ENCODE measurements around the gene LY6G6D.
A peak's percentile ranks its signal among the peaks of the same experiment; 100 is the strongest.

LY6G6D gene

DNA sequence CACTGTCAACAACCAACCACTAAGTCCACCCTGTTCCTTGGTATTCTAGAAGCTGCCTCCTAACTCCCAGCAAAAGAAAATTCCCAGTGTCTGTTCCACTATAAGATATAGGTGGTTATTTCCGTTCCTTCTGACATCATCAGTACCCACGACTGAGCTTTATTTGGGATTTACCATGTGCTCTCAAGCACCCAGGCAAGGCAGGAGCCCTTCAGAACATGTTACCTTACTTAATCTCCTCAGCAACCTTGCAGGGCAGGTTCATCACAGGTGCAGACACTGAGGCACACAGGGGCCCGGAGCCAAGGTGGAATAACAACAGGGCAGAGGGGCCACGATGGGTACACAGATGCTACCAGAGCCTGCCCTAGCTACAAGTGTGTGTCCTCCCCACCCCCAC lies 22.8 kb upstream of the LY6G6D start:
- DNase-seq, result no peak
- no peaks in the 10 kb centered on the region for H3K9me3 ChIP-seq (ENCODE audit: control insufficient read depth, low read length)
- no peak overlapping the region for H3K27ac ChIP-seq (ENCODE audit: insufficient read depth, low read length, poor library complexity, severe bottlenecking)
- H3K36me3 ChIP-seq (ENCODE audit: control insufficient read depth, insufficient read depth, low read length), result peaks cover 79% of the 10 kb centered on the region
- no peaks in the 10 kb centered on the region for H3K27me3 ChIP-seq (replicated peaks; ENCODE audit: control insufficient read depth, insufficient read depth, low read length, poor library complexity, severe bottlenecking)
- H3K4me3 ChIP-seq (ENCODE audit: insufficient read depth, low read depth, low read length, poor library complexity, severe bottlenecking), result no peak overlapping the region
- no peaks in the 10 kb centered on the region for H3K4me1 ChIP-seq (ENCODE audit: control insufficient read depth, insufficient read depth, low read length, poor library complexity, severe bottlenecking)

GRCh38 chr6:31692886-31693285 lies 22.3 kb upstream of the LY6G6D start:
- H3K27me3 ChIP-seq (replicated peaks; ENCODE audit: control insufficient read depth, insufficient read depth, low read length, poor library complexity, severe bottlenecking), result no peaks in the 10 kb centered on the region
- no peaks in the 10 kb centered on the region for H3K4me1 ChIP-seq (ENCODE audit: control insufficient read depth, insufficient read depth, low read length, poor library complexity, severe bottlenecking)
- H3K9me3 ChIP-seq (ENCODE audit: control insufficient read depth, low read length), result no peaks in the 10 kb centered on the region
- no peak overlapping the region for H3K27ac ChIP-seq (ENCODE audit: insufficient read depth, low read length, poor library complexity, severe bottlenecking)
- no peak for DNase-seq
- no peak overlapping the region for H3K4me3 ChIP-seq (ENCODE audit: insufficient read depth, low read depth, low read length, poor library complexity, severe bottlenecking)
- peaks cover 74% of the 10 kb centered on the region for H3K36me3 ChIP-seq (ENCODE audit: control insufficient read depth, insufficient read depth, low read length)

DNA sequence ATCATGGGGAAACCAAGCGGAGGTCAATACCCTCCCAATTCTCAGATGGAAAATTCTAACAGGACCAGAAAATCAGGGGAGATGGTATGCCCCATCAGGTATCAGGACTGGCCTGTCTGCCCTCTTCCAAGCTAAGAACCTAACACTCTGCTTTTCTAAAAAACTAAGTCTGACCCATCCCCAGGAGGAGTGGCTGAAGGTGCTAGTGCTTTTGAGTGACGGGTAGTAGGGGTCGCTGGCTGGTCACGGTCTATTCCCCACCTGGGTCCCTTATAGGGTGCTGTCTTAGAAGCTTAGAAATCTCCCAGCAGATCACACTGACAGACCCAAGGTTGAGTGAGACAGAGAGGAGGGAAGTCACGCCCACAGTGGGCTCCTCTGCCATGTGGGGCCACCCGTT lies 21.6 kb upstream of the LY6G6D start:
- no peak overlapping the region for H3K27ac ChIP-seq (ENCODE audit: insufficient read depth, low read length, poor library complexity, severe bottlenecking)
- H3K4me3 ChIP-seq (ENCODE audit: insufficient read depth, low read depth, low read length, poor library complexity, severe bottlenecking), result no peak overlapping the region
- no peaks in the 10 kb centered on the region for H3K4me1 ChIP-seq (ENCODE audit: control insufficient read depth, insufficient read depth, low read length, poor library complexity, severe bottlenecking)
- DNase-seq, result no peak
- H3K27me3 ChIP-seq (replicated peaks; ENCODE audit: control insufficient read depth, insufficient read depth, low read length, poor library complexity, severe bottlenecking), result no peaks in the 10 kb centered on the region
- peaks cover 68% of the 10 kb centered on the region for H3K36me3 ChIP-seq (ENCODE audit: control insufficient read depth, insufficient read depth, low read length)
- H3K9me3 ChIP-seq (ENCODE audit: control insufficient read depth, low read length), result no peaks in the 10 kb centered on the region

DNA sequence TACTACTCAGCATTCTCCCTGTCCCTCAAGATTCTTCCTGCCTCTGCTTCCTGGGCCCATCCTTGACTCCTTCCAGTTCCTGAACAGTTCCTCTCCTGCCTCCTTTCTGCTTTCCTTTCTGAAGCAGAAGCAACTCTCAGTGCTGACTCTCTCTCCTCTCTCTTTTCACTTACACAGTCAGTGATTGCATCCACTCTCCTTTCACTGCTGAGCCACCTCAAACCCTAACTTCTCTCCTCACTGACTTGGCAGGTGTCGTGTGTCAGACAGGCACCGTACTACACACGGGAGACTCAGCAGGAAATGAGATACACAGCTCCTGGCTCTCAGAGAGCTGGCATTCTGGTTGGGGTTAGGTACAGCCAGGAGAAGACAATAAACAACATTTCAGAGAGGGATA lies 17.6 kb upstream of the LY6G6D start:
- H3K4me1 ChIP-seq (ENCODE audit: control insufficient read depth, insufficient read depth, low read length, poor library complexity, severe bottlenecking), result peaks cover 17% of the 10 kb centered on the region
- no peak overlapping the region for H3K27ac ChIP-seq (ENCODE audit: insufficient read depth, low read length, poor library complexity, severe bottlenecking)
- no peak for DNase-seq
- peaks cover 43% of the 10 kb centered on the region for H3K36me3 ChIP-seq (ENCODE audit: control insufficient read depth, insufficient read depth, low read length)
- no peak overlapping the region for H3K4me3 ChIP-seq (ENCODE audit: insufficient read depth, low read depth, low read length, poor library complexity, severe bottlenecking)
- no peaks in the 10 kb centered on the region for H3K9me3 ChIP-seq (ENCODE audit: control insufficient read depth, low read length)
- H3K27me3 ChIP-seq (replicated peaks; ENCODE audit: control insufficient read depth, insufficient read depth, low read length, poor library complexity, severe bottlenecking), result no peaks in the 10 kb centered on the region

- Histone ChIP-seq H3K27me3 (replicated peaks; ENCODE audit: control insufficient read depth, insufficient read depth, low read length, poor library complexity, severe bottlenecking) (no peaks in the 10 kb centered on the region), H3K27ac (ENCODE audit: insufficient read depth, low read length, poor library complexity, severe bottlenecking) (no peak overlapping the region), H3K4me1 (ENCODE audit: control insufficient read depth, insufficient read depth, low read length, poor library complexity, severe bottlenecking) (peaks cover 18% of the 10 kb centered on the region), H3K4me3 (ENCODE audit: insufficient read depth, low read depth, low read length, poor library complexity, severe bottlenecking) (no peak overlapping the region), H3K9me3 (ENCODE audit: control insufficient read depth, low read length) (no peaks in the 10 kb centered on the region), H3K36me3 (ENCODE audit: control insufficient read depth, insufficient read depth, low read length) (peaks cover 20% of the 10 kb centered on the region)
- no peak for DNase-seq
Observed at GRCh38 chr6:31700740-31701401, 14.3 kb upstream of the LY6G6D start.

- H3K4me1 ChIP-seq (ENCODE audit: control insufficient read depth, insufficient read depth, low read length, poor library complexity, severe bottlenecking), result peaks cover 18% of the 10 kb centered on the region
- DNase-seq, result no peak
Observed at GRCh38 chr6:31701666-31702404, 13.3 kb upstream of the LY6G6D start.

GRCh38 chr6:31702405-31702818 lies 12.7 kb upstream of the LY6G6D start:
- peaks cover 18% of the 10 kb centered on the region for H3K4me1 ChIP-seq (ENCODE audit: control insufficient read depth, insufficient read depth, low read length, poor library complexity, severe bottlenecking)
- peak overlapping the region; percentile 91 for H3K4me3 ChIP-seq (ENCODE audit: insufficient read depth, low read depth, low read length, poor library complexity, severe bottlenecking)
- H3K27me3 ChIP-seq (replicated peaks; ENCODE audit: control insufficient read depth, insufficient read depth, low read length, poor library complexity, severe bottlenecking), result no peaks in the 10 kb centered on the region
- H3K27ac ChIP-seq (ENCODE audit: insufficient read depth, low read length, poor library complexity, severe bottlenecking), result peak overlapping the region; percentile 99
- H3K36me3 ChIP-seq (ENCODE audit: control insufficient read depth, insufficient read depth, low read length), result peaks cover 9% of the 10 kb centered on the region
- H3K9me3 ChIP-seq (ENCODE audit: control insufficient read depth, low read length), result no peaks in the 10 kb centered on the region
- DNase-seq, result no peak

More at GRCh38 chr6:31701666-31702404, 13.3 kb upstream of the LY6G6D start:
- Histone ChIP-seq H3K27me3 (replicated peaks; ENCODE audit: control insufficient read depth, insufficient read depth, low read length, poor library complexity, severe bottlenecking) (no peaks in the 10 kb centered on the region), H3K36me3 (ENCODE audit: control insufficient read depth, insufficient read depth, low read length) (peaks cover 11% of the 10 kb centered on the region), H3K4me3 (ENCODE audit: insufficient read depth, low read depth, low read length, poor library complexity, severe bottlenecking) (peak overlapping the region; percentile 91), H3K27ac (ENCODE audit: insufficient read depth, low read length, poor library complexity, severe bottlenecking) (no peak overlapping the region), H3K9me3 (ENCODE audit: control insufficient read depth, low read length) (no peaks in the 10 kb centered on the region)

GRCh38 chr6:31702819-31703716 lies 12.1 kb upstream of the LY6G6D start, which contains the start of gene ABHD16A:
Gene ABHD16A, minus strand, starts transcription at chr6:31703324. Its CDS starts 43 bp downstream, at chr6:31703281.
- Histone ChIP-seq H3K4me1 (ENCODE audit: control insufficient read depth, insufficient read depth, low read length, poor library complexity, severe bottlenecking) (peaks cover 18% of the 10 kb centered on the region), H3K36me3 (ENCODE audit: control insufficient read depth, insufficient read depth, low read length) (peaks cover 9% of the 10 kb centered on the region), H3K4me3 (ENCODE audit: insufficient read depth, low read depth, low read length, poor library complexity, severe bottlenecking) (peak within 1 kb of the TSS; percentile 91), H3K27me3 (replicated peaks; ENCODE audit: control insufficient read depth, insufficient read depth, low read length, poor library complexity, severe bottlenecking) (no peaks in the 10 kb centered on the region), H3K27ac (ENCODE audit: insufficient read depth, low read length, poor library complexity, severe bottlenecking) (peak within 1 kb of the TSS; percentile 99), H3K9me3 (ENCODE audit: control insufficient read depth, low read length) (no peaks in the 10 kb centered on the region)
- peak; percentile 89 to 94 (median 94) for DNase-seq

DNA sequence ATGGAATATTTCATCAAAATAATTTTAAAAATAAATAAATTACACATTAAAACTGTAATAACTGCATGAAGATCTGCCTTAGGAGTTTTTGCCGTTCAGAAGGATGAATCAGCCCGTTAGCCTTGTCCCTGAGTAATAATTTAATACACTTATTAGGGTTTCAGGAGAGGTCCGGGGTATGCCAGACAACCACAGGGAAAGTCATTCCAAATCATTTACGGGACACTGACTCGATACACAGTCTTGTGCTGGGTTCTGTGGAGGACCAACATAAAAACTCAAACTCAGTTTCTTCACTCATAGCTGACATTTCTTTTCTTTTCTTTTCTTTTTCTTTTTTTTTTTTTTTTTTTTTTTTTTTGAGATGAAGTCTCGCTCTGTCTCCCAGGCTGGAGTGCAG lies 9.2 kb upstream of the LY6G6D start:
- H3K27ac ChIP-seq (ENCODE audit: insufficient read depth, low read length, poor library complexity, severe bottlenecking), result no peak overlapping the region
- peaks cover 15% of the 10 kb centered on the region for H3K4me1 ChIP-seq (ENCODE audit: control insufficient read depth, insufficient read depth, low read length, poor library complexity, severe bottlenecking)
- H3K27me3 ChIP-seq (replicated peaks; ENCODE audit: control insufficient read depth, insufficient read depth, low read length, poor library complexity, severe bottlenecking), result no peaks in the 10 kb centered on the region
- H3K9me3 ChIP-seq (ENCODE audit: control insufficient read depth, low read length), result no peaks in the 10 kb centered on the region
- H3K36me3 ChIP-seq (ENCODE audit: control insufficient read depth, insufficient read depth, low read length), result no peaks in the 10 kb centered on the region
- DNase-seq, result no peak
- no peak overlapping the region for H3K4me3 ChIP-seq (ENCODE audit: insufficient read depth, low read depth, low read length, poor library complexity, severe bottlenecking)
